Measurements from ENCODE around the gene RIPOR3. TPM values are rescaled to one million over a fixed set of nuclear protein-coding genes. Genes with fewer than 3 reads are reported as not detected.

RIPOR3 gene
- polyA plus RNA-seq, 1 donor from 2014 or later = not detected

DNA sequence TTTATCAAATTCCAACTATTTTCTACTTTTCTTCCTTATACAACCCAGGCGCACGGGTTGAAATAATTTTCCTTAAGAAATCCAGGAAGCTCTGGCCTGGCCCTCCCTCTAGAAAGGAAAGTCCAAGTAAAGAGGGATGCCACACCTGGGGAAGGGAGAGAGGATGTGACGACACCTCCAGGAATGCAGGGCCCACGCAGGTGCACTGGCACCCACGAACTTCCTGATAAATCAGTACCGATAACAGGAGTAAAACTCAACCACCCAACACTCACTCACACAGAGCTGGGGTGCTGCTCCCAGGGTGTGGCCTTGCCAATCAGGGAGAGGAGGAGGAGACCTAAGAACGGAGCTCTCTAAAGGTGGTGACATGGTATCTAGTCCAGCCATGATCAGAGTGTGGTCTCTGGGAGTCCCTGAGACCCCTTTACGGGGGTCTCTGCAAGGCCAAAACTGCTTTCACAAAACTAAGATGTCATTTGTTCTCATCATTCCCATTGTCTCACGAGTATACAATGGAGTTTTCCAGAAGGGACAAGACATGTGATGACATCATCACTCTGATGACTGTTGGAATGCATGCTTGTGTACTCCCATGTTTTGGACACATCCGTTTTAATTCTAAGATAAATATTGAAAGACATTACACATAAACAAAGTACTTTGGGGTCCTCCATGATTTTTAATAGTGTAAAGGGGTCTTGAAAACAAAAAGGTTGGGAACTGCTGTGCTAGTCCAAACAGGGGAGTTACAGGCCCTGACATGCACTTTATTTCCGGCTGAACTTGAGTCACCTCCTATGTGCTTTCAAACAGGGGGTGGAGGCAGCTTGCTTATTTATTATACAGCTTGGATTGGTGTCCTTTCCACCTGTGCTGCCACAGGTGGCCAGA is 37.9 kb upstream of the RIPOR3 start:
- H3K4me3 ChIP-seq (ENCODE audit: low read length) = no peak overlapping the region

DNA sequence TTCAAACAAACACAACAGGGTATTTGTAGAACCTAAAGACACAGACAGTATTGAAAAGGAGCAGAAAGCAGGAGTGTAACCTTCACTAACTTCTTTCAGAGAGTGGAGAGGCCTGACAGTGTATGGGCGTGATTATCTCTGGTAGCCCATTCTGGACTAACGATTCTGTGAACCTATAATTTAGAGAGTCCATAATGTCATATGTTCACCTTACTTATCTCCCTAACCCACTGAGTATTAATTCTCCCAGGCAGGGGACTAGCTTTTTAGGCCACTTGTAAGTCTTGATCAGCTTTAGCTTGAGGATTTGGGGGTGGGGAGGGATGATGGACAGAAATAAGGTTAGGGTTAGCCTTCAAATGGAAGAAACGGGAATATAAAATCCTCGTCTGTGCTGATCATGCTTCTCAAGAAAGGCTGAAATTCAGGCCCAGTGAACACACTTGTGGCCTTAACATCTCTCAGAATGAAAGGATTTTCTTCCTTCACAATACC is 37.2 kb upstream of the RIPOR3 start:
- Histone ChIP-seq H3K9me3 (ENCODE audit: low read length) (no peaks in the 10 kb centered on the region), H3K79me2 (replicated peaks; ENCODE audit: insufficient read depth, low read length) (peaks cover 7% of the 10 kb centered on the region), H3K9me2 (ENCODE audit: insufficient read depth, low read length) (no peaks in the 10 kb centered on the region), H3F3A (ENCODE audit: insufficient read depth, low read length, poor library complexity, severe bottlenecking) (peaks cover 3% of the 10 kb centered on the region), H3K4me3 (ENCODE audit: low read length) (no peak overlapping the region), H4K20me1 (ENCODE audit: insufficient read depth) (no peaks in the 10 kb centered on the region), H3K36me3 (ENCODE audit: insufficient read depth, low read length) (no peaks in the 10 kb centered on the region), H2AFZ (ENCODE audit: low read depth, low read length) (no peak overlapping the region), H3K27ac (ENCODE audit: low read length) (no peak overlapping the region), H3K9ac (ENCODE audit: low read length) (no peak overlapping the region), H3K4me2 (ENCODE audit: low read length) (no peak overlapping the region), H3K27me3 (ENCODE audit: insufficient read depth, low read depth, low read length) (no peaks in the 10 kb centered on the region)
- TF ChIP-seq EP300 (conservative IDR thresholded peaks at IDR 0.05; ENCODE audit: poor library complexity, severe bottlenecking) (no peak), POLR2AphosphoS5 (IDR thresholded peaks at IDR 0.05) (no peak), TAF1 (IDR thresholded peaks at IDR 0.05; ENCODE audit: low read depth) (no peak), MXI1 (conservative IDR thresholded peaks at IDR 0.05; ENCODE audit: poor library complexity, severe bottlenecking) (no peak), EZH2 (IDR thresholded peaks at IDR 0.05; ENCODE audit: borderline replicate concordance, insufficient read depth, low read length, poor library complexity, severe bottlenecking) (no peak), SMC3 (conservative IDR thresholded peaks at IDR 0.05; ENCODE audit: poor library complexity) (no peak), RAD21 (conservative IDR thresholded peaks at IDR 0.05) (no peak)
- TF ChIP-seq, protein P1, sequence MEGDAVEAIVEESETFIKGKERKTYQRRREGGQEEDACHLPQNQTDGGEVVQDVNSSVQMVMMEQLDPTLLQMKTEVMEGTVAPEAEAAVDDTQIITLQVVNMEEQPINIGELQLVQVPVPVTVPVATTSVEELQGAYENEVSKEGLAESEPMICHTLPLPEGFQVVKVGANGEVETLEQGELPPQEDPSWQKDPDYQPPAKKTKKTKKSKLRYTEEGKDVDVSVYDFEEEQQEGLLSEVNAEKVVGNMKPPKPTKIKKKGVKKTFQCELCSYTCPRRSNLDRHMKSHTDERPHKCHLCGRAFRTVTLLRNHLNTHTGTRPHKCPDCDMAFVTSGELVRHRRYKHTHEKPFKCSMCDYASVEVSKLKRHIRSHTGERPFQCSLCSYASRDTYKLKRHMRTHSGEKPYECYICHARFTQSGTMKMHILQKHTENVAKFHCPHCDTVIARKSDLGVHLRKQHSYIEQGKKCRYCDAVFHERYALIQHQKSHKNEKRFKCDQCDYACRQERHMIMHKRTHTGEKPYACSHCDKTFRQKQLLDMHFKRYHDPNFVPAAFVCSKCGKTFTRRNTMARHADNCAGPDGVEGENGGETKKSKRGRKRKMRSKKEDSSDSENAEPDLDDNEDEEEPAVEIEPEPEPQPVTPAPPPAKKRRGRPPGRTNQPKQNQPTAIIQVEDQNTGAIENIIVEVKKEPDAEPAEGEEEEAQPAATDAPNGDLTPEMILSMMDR (IDR thresholded peaks at IDR 0.05; ENCODE audit: poor library complexity, severe bottlenecking) = no peak
- TF ChIP-seq, protein P2, sequence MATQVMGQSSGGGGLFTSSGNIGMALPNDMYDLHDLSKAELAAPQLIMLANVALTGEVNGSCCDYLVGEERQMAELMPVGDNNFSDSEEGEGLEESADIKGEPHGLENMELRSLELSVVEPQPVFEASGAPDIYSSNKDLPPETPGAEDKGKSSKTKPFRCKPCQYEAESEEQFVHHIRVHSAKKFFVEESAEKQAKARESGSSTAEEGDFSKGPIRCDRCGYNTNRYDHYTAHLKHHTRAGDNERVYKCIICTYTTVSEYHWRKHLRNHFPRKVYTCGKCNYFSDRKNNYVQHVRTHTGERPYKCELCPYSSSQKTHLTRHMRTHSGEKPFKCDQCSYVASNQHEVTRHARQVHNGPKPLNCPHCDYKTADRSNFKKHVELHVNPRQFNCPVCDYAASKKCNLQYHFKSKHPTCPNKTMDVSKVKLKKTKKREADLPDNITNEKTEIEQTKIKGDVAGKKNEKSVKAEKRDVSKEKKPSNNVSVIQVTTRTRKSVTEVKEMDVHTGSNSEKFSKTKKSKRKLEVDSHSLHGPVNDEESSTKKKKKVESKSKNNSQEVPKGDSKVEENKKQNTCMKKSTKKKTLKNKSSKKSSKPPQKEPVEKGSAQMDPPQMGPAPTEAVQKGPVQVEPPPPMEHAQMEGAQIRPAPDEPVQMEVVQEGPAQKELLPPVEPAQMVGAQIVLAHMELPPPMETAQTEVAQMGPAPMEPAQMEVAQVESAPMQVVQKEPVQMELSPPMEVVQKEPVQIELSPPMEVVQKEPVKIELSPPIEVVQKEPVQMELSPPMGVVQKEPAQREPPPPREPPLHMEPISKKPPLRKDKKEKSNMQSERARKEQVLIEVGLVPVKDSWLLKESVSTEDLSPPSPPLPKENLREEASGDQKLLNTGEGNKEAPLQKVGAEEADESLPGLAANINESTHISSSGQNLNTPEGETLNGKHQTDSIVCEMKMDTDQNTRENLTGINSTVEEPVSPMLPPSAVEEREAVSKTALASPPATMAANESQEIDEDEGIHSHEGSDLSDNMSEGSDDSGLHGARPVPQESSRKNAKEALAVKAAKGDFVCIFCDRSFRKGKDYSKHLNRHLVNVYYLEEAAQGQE (IDR thresholded peaks at IDR 0.05; ENCODE audit: borderline replicate concordance) = no peak

More for the DNA sequence above, 37.9 kb upstream of the RIPOR3 start:
- Histone ChIP-seq H3K79me2 (replicated peaks; ENCODE audit: insufficient read depth, low read length) (peaks cover 12% of the 10 kb centered on the region), H4K20me1 (ENCODE audit: insufficient read depth) (no peaks in the 10 kb centered on the region), H3K36me3 (ENCODE audit: insufficient read depth, low read length) (no peaks in the 10 kb centered on the region), H2AFZ (ENCODE audit: low read depth, low read length) (no peak overlapping the region), H3K27ac (ENCODE audit: low read length) (no peak overlapping the region), H3K9me3 (ENCODE audit: low read length) (no peaks in the 10 kb centered on the region), H3K27me3 (ENCODE audit: insufficient read depth, low read depth, low read length) (no peaks in the 10 kb centered on the region), H3K4me2 (ENCODE audit: low read length) (no peak overlapping the region), H3K9ac (ENCODE audit: low read length) (no peak overlapping the region), H3K9me2 (ENCODE audit: insufficient read depth, low read length) (no peaks in the 10 kb centered on the region), H3F3A (ENCODE audit: insufficient read depth, low read length, poor library complexity, severe bottlenecking) (peaks cover 3% of the 10 kb centered on the region)
- TF ChIP-seq POLR2AphosphoS5 (IDR thresholded peaks at IDR 0.05) = no peak
- no peak for TF ChIP-seq EZH2 (IDR thresholded peaks at IDR 0.05; ENCODE audit: borderline replicate concordance, insufficient read depth, low read length, poor library complexity, severe bottlenecking)
- no peak for TF ChIP-seq SMC3 (conservative IDR thresholded peaks at IDR 0.05; ENCODE audit: poor library complexity)
- TF ChIP-seq, protein P2 (IDR thresholded peaks at IDR 0.05; ENCODE audit: borderline replicate concordance) = no peak
- no peak for TF ChIP-seq TAF1 (IDR thresholded peaks at IDR 0.05; ENCODE audit: low read depth)
- TF ChIP-seq, protein P1 (IDR thresholded peaks at IDR 0.05; ENCODE audit: poor library complexity, severe bottlenecking) = no peak
- no peak for TF ChIP-seq RAD21 (conservative IDR thresholded peaks at IDR 0.05)
